KMS-11 (cell line): ENCODE measurements around the gene CZIB.

Source experiments
- H2AFZ ChIP-seq: fragments of 200-600 bp; sonication (generic); 2 replicates; pipeline ENCODE4 v1.6.1; 2016; ENCODE audit warnings: antibody characterized with exemption, mixed run types, low read depth
- H3K27ac ChIP-seq: fragments of 200-600 bp; sonication (generic); 2 replicates; pipeline ENCODE4 v1.6.1; 2016; ENCODE audit warnings: mild to moderate bottlenecking, mixed run types
- H3K27me3 ChIP-seq: fragments of 200-600 bp; sonication (generic); 2 replicates; pipeline ENCODE4 v1.6.1; 2017; ENCODE audit warnings: mild to moderate bottlenecking, low read depth, mixed run types, moderate library complexity; ENCODE audit not compliant: insufficient read depth
- H3K36me3 ChIP-seq: fragments of 200-600 bp; sonication (generic); 2 replicates; pipeline ENCODE4 v1.6.1; 2017; ENCODE audit warnings: mild to moderate bottlenecking, mixed run types; ENCODE audit not compliant: insufficient read depth
- H3K4me1 ChIP-seq: fragments of 200-600 bp; sonication (generic); 2 replicates; pipeline ENCODE4 v1.6.1; 2016; ENCODE audit warnings: mild to moderate bottlenecking, low read depth, mixed run types; ENCODE audit not compliant: poor library complexity, severe bottlenecking
- H3K4me2 ChIP-seq: fragments of 200-600 bp; sonication (generic); 2 replicates; pipeline ENCODE4 v1.7.0; 2016; ENCODE audit warnings: mild to moderate bottlenecking, mixed run types
- H3K4me3 ChIP-seq: fragments of 200-600 bp; sonication (generic); IDR thresholded peaks from 2 replicates; pipeline ENCODE4 v1.6.1; 2017; ENCODE audit warnings: low read depth, low read length, mixed read lengths; ENCODE audit not compliant: insufficient read depth
- H3K79me2 ChIP-seq: fragments of 200-600 bp; sonication (generic); 2 replicates; pipeline ENCODE4 v1.6.1; 2016; ENCODE audit warnings: low read depth, mixed run types; ENCODE audit not compliant: insufficient read depth
- H3K9ac ChIP-seq: fragments of 200-600 bp; sonication (generic); 2 replicates; pipeline ENCODE4 v1.6.1; 2016; ENCODE audit warnings: mild to moderate bottlenecking, mixed run types
- H4K20me1 ChIP-seq: fragments of 200-600 bp; sonication (generic); 2 replicates; pipeline ENCODE4 v1.6.1; 2016; ENCODE audit warnings: mild to moderate bottlenecking, mixed run types; ENCODE audit not compliant: insufficient read depth
- CTCF ChIP-seq: fragments of 200-600 bp; sonication (generic); conservative IDR thresholded peaks from 2 replicates; pipeline ENCODE4 v1.6.1; 2017; ENCODE audit warnings: low read depth, mild to moderate bottlenecking, antibody characterized with exemption, low read length, moderate library complexity, mixed read lengths

CZIB gene

GRCh38 chr1:53183095-53183990 lies 37.1 kb downstream of the CZIB start:
- Histone ChIP-seq H3K27ac (no peak overlapping the region), H3K9ac (no peak overlapping the region), H3K36me3 (no peaks in the 10 kb centered on the region)

GRCh38 chr1:53182716-53183094 lies 37.7 kb downstream of the CZIB start:
- Histone ChIP-seq H3K79me2 (no peaks in the 10 kb centered on the region), H3K27ac (no peak overlapping the region), H3K4me2 (no peak overlapping the region), H2AFZ (0 out of 2 replicates have a peak overlapping the region, but pooled peaks have one; percentile 11), H3K27me3 (no peaks in the 10 kb centered on the region), H3K9ac (no peak overlapping the region), H3K36me3 (no peaks in the 10 kb centered on the region), H3K4me3 (no peak overlapping the region), H4K20me1 (no peaks in the 10 kb centered on the region), H3K4me1 (no peaks in the 10 kb centered on the region)
- no peak for TF ChIP-seq CTCF

More at GRCh38 chr1:53183095-53183990, 37.1 kb downstream of the CZIB start:
- H3K4me2 ChIP-seq, result no peak overlapping the region
- no peak overlapping the region for H3K4me3 ChIP-seq
- no peaks in the 10 kb centered on the region for H3K4me1 ChIP-seq
- no peaks in the 10 kb centered on the region for H4K20me1 ChIP-seq
- H3K79me2 ChIP-seq, result no peaks in the 10 kb centered on the region
- no peak overlapping the region for H2AFZ ChIP-seq
- no peak for TF ChIP-seq CTCF
- H3K27me3 ChIP-seq, result no peaks in the 10 kb centered on the region

- H4K20me1 ChIP-seq, result no peaks in the 10 kb centered on the region
- TF ChIP-seq CTCF, result peak; percentile 99
- no peak overlapping the region for H3K4me3 ChIP-seq
- no peaks in the 10 kb centered on the region for H3K4me1 ChIP-seq
- peak overlapping the region; percentile 19; the same call in 1 of the 2 replicates for H2AFZ ChIP-seq
- no peak overlapping the region for H3K4me2 ChIP-seq
- H3K36me3 ChIP-seq, result no peaks in the 10 kb centered on the region
- no peaks in the 10 kb centered on the region for H3K79me2 ChIP-seq
- no peak overlapping the region for H3K9ac ChIP-seq
- H3K27ac ChIP-seq, result no peak overlapping the region
- H3K27me3 ChIP-seq, result no peaks in the 10 kb centered on the region
Measured at GRCh38 chr1:53182111-53182593, 38.3 kb downstream of the CZIB start.

GRCh38 chr1:53180951-53181350 lies 39.5 kb downstream of the CZIB start:
- H3K4me2 ChIP-seq, result no peak overlapping the region
- H4K20me1 ChIP-seq, result no peaks in the 10 kb centered on the region
- H3K9ac ChIP-seq, result no peak overlapping the region
- H3K27ac ChIP-seq, result no peak overlapping the region
- no peaks in the 10 kb centered on the region for H3K79me2 ChIP-seq
- H2AFZ ChIP-seq, result peak overlapping the region; percentile 5; the same call in 1 of the 2 replicates
- no peaks in the 10 kb centered on the region for H3K27me3 ChIP-seq
- no peaks in the 10 kb centered on the region for H3K36me3 ChIP-seq
- H3K4me1 ChIP-seq, result no peaks in the 10 kb centered on the region
- no peak overlapping the region for H3K4me3 ChIP-seq
- no peak for TF ChIP-seq CTCF
